T-helper 9 cell (primary cell): ENCODE measurements around the gene NPAS4.
"Not testable (repeated sequence)": the region's sequence is repeated elsewhere in the genome, so short reads cannot be mapped to it uniquely, and the experiment has no call there.

Experiments used
- DNase-seq: peaks from one replicate; pipeline ENCODE4 v3.0.0-alpha.2; 2020
- total RNA-seq, 2 donors: gene quantifications; one replicate each; lab custom pipeline; 2026; lab: John Stamatoyannopoulos, UW

The NPAS4 gene
- total RNA-seq: 0 reads per million in 2 donors

DNA sequence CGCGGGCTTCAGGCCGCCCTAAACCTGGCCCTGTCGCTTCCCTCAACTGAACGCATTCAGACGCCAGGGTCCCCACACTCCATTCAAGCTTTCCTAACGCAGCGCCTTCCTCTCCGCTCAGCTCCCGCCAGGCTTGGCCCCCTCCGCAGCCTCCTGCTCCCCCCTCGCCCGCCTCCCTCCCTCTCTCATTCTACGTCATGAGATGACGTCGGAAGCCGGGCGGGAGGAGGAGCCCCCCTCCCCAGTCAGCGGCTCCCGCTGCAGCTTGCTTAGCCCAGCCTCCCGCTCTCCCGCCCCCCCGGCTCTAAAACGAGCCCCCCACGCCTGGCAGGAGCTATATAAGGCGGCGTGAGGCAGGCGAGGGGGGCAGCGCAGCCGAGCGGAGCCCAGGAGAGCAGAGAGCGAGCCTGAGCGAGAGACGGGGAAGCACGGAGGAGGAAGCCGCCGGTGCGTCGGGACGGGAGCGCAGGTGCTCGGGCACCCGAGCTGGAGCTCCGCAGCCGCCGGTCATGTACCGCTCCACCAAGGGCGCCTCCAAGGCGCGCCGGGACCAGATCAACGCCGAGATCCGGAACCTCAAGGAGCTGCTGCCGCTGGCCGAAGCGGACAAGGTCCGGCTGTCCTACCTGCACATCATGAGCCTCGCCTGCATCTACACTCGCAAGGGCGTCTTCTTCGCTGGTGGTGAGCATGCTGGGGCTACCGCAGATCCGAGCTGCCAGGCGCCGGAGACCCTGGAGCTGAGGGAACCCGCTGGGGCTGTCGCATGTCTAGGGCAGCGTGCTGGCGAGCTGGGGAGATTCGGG, at the start of gene NPAS4:
Gene NPAS4 (plus strand): TSS at position 365 of the 806 bp plus-strand sequence. CDS start 145 bp downstream, at position 510.
- no peak for DNase-seq

DNA sequence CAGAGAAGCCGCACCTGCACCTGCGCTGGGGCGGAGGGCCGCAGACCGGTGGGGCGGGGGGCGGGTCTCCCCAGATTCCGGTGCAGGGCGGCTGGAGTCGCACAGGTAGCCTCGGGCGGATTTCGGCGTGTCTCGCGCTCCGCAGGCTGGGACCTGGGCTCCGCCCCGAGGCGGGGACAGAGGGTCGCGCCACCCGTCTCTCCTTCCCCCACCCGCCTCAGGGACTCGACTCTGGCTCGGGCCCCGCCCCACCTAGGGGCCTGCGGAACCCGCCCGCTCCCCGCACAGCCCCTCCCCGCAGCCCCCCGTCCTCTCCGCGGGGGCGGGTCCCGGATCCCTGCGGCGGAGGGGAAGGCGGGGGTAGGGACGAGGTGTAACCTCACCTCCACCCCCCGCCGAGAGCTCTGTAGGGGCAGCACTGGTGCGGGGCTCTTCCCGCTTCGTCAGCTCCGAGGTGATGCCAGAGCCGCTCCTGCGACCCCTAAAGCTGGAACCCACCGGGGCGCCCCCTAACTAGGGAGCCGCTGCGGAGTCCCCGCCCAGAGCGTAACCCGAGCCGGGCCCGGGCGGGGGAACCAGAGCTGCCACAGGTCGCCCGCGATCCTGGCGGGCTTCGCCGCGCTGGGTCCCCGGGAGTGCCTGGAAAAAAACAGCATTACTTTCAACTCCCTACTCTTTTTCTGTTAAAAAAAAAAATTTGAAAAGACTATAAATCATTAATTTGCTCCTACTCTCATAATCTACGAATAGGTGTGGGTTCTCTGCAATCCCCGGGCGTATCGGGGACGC, 49.0 kb upstream of the NPAS4 start, which contains the start of gene SLC29A2:
Gene SLC29A2 (minus strand): TSS at position 134 of the 789 bp plus-strand sequence. CDS start 169 bp downstream, outside the sequence.
- DNase-seq: peak; percentile 63

DNA sequence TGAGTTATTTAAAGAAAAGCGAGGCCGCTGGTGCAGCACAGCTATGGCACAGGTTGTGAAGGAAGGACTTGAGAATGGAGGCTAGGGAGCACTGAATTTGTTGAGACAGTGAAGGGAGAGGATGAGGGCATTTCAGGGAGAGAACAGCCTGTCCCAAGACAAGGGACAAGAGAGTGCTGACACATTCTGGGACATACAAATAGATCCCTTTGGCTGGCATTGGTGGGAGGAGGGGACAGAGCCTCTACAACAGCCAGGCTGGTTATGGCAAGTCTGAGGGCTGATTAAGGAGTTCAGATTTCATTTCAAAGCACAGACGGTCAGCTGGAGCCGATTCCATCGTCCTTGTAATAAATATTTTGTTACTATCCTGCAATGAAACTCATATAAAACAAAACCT, 47.6 kb upstream of the NPAS4 start:
- no peak for DNase-seq

DNA sequence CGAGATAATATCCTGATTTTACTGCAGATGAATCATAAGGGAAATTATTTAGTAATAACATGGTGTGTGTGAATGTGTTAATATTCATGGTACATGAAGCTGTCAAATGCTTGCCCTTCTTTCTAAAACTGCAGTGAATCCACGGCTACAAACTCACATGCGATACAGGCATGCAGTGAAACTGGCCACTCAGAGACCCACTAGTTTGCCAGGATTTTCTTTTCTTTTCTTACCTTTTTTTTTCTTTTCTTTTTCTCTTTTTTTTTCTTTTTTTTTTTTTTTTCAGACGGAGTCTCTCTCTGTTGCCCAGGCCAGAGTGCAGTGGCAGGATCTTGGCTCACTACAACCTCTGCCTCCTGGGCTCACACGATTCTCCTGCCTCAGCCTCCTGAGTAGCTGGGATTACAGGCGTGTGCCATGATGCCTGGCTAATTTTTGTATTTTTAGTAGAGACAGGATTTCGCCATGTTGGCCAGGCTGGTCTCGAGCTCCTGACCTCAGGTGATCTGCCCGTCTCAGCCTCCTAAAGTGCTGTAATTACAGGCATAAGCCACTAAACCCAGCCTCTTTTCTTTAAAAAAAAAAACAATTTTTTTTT, 47.0 kb upstream of the NPAS4 start:
- DNase-seq: not testable (repeated sequence)

DNA sequence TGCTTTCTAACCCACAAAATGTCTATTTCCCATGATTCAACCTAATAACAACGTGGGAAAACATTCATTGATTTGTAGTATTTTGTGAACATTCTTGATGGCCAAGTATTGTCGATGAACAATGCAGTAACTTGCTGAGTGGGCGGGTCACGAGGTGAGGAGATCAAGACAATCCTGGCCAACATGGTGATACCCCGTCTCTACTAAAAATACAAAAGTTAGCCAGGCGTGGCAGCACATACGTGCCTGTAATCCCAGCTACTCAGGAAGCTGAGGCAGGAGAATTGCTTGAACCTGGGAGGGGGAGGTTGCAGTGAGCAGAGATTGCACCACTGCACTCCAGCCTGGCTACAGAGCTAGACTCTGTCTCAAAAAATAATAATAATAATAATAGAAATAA, 40.6 kb upstream of the NPAS4 start:
- not testable (repeated sequence) for DNase-seq

DNA sequence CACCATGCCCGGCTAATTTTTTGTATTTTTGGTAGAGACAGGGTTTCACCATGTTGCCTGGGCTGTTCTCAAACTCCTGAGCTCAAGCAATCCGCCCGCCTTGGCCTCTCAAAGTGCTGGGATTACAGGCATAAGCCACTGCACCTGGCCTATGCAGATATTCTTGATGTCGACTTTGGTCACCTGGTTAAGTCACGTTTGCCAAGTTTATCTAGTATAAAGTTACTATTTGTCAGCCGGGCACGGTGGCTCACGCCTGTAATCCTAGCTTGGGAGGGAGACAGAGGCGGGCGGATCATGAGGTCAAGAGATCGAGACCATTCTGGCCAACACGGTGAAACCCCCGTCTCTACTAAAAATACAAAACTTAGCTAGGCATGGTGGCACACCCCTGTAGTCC, 36.5 kb upstream of the NPAS4 start:
- not testable (repeated sequence) for DNase-seq

DNA sequence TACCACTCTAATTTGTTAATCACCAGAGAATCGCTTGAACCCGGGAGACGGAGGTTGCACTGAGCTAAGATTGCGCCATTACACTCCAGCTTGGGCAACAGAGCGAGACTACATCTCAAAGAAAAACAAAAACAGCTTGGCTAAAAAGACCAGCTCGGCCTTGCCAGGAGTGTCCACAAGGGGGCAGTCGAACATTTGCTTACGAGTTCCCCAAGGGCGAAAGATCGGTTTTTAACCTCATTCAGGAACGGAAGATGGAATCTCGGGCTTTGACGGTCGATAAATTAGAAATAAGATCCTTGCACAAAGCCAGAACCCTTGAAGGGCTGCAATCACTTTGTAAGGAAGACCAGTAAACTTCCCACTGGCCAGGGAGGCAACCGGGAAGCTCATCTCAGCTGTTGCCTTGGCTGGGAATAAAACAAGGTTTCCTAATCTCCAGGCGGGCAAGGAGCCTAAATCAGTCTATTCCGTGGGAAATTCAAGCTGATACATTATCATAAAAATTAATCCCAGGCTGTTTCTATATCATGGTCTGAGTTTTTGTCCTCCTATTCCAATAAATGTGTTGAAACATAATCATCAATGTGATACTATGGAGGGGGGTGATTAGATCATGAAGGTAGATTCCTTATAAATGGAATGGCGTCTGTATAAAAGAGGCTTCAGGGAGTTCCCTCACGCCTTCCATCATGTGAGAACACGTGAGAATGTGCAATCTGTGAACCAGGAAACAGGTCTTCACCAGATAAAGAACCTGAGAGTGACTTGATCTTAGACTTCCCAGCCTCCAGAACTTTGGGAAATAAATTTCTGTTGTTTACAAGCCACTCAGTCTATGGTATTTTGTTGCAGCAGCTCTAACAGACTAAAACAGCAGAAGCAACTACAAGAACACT, 34.4 kb upstream of the NPAS4 start:
- DNase-seq: peak; percentile 81

DNA sequence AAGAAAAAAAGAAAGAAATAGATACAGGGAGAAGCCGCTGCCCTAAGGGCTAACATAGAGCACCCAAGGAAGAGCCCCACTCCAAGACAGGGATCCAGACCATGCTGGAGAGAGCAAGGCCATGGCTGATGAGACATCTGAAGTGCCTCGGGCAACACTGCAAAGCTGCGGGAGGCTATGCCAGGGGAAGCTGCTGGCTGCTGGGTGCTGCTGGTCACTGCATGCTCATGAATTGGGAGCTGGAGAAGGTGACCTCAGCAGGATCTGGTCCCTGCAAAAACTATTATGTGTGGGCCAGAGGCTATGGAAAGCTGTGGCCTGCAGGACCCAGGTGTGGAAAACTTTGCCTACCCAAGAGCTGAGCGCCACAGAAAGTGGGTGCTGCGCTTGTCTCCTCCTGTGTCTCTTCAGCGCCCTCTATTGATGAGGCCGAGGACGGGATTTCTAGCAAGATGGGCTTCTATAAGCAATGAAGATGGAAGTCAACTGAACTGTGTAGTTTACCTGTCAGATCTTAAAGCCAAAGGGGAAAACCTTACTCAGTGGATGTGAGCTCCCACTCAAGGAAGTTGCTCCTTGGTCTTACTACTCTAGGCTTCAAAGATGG, 32.0 kb upstream of the NPAS4 start:
- peak; percentile 50 for DNase-seq

DNA sequence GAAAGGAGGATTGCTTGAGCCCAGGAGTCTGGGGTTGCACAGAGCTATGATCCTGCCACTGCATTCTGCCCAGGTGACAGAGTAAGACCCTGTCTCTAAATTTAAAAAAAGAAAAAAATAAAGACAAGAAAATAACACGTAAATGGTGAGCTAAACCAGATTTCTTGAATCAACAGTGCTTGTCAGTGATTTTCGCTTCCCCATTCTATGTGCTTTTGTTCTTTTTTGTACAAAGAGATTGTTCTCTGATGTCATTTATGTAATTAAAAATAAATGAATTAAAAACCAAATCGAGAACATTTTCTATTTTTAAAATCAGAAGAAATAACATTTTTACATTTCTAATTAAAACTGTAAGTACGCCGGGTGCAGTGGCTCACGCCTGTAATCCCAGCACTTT, 29.5 kb upstream of the NPAS4 start:
- DNase-seq: no peak

DNA sequence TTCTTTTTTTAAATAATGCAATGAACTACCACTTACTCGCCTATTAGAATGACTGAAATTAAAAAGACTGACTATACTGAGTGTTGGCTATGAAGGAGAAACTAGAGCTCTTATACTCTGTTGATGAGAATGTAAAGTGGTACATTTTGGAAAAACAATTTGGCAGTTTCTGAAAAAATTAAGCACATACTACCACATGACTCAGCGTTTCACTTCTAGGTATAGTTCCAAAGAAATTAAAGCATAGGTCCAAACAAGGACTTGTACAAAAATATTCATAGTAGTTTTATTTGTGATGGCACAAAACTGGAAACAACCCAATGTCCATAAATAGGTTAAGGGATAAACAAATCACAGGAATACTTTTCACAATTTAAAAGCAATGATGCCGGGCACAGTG, 26.9 kb upstream of the NPAS4 start:
- no peak for DNase-seq

DNA sequence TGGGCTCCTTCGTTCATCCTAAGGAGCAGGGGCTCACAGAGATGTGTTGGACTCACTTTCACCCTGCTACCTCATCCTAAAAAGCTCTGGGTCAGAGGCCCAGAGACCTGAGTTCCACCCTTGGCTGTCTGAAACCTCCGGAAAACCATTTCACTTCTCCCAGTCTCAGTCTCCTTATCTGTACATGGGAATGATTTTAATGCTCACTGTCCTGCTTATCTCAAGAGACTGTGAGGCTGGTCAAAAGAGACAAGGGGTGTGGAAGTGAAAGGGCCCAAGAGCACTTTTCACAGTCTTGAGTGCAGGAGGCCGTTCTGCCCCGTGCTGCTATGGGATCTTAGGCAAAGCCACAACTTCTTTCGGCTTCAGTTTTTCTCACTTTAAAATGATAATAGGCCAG, 13.2 kb upstream of the NPAS4 start:
- DNase-seq: no peak

DNA sequence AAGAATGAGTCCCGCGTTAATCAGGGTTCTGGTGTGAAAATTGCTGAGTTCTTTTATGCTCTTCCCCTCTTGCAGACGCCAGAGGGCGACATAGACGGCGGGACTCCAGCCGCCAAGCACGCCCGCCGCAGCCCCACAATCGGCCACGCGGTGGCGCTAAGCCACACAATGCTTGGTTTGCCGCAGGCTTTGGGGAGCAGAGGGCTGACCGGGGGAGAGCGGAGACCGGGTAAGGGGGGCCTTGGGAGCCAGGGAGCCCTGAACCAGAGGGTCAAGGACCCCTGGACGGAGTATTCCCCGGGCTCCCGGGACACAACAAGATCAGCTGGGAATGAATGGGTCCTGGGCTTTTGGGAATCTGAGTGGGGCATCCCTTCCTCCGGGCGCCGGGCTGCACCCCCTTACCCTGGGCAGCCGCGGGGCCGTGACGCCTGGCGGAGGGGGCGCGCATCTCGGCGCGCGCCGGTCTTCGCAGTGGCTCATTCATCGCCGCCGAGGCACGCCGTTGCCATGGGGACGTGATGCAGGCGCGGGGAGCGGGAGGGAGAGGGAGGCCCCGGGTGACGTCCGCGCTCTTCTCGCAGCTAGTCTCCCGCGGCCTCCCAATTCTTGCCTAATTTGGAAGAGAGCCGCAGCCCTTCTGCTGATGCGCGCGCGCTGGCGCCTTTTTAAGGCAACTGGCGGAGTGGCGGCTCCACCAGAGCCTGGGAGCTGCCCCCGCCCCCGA, 12.2 kb upstream of the NPAS4 start:
- DNase-seq: peak; percentile 97

DNA sequence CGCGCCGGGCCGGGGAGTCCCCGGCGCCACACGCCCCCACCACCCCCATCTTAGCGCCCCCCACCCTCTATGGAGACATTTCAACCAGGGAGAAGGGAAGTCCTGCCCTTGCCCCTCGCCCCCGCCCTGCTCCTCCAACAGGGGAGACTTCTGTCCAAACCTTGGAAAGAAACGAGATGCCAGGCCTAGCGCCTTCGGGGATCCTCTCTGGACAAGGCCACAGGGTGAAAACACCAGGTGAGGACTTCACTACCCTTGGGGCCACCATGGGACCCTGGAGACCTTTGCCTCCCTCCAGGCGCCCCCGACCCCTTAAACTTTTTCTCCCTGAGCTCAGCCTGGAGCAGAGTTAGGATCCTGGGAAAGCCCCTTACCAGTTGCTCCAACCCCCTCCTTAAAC, 11.6 kb upstream of the NPAS4 start:
- no peak for DNase-seq

DNA sequence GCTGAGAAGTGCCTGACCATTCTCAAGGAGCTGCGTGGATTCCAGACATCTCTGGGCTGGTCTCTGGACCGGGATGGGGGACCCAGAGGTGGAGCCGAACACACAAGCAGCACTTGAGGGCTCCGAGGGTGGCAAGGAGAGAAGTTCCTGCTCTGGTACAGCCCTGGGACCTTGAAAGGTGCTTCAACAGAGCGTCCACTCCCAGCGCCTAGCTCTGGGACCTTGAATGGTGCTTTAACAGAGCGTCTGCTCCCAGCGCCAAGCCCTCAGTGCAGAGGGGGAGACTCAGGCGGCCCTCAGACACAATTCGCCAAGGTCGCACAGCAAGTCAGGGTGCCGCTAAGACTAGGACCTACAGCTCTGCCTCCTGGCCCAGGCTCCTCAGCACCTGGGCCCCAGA, 10.6 kb upstream of the NPAS4 start:
- DNase-seq: no peak

DNA sequence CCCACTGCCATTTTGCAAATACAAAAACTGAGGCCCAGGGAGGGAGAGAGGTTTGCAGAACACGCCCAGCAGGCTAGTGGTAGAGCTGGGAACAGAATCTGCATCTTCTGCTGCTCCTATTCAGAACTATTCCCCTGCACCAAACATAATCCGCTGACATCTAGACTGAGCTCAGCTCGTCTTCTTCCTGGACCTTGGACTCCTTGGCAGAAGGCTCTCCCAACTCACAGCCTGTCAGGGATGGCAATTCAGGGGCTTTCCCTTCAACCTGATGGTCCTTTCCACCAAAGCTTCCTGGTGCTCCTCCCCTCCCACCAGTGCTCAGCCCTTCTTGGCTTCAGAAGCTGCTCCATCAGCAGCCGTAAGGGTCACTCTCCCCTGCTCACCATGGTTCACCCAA, 9.5 kb upstream of the NPAS4 start:
- DNase-seq: no peak

DNA sequence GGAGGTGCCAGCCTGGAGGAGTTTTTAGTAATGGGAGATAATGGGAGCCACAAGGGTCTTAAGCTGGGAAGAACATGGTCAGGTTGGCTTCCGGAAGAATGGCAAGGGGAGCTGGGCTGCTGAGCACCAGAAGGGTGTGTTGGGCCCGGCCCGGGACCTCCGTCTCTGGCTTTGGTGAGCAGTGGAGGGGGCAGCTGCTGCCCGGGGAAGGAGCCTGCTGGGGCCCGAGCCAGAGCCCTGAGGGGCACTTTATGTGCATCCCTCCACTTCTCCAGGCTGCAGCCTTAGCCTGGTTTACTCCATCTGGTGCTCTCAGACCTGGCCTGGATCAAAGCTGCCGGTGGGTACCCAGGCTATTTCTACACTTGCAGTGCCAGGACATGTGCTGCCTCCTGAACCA, 8.7 kb upstream of the NPAS4 start:
- DNase-seq: no peak

DNA sequence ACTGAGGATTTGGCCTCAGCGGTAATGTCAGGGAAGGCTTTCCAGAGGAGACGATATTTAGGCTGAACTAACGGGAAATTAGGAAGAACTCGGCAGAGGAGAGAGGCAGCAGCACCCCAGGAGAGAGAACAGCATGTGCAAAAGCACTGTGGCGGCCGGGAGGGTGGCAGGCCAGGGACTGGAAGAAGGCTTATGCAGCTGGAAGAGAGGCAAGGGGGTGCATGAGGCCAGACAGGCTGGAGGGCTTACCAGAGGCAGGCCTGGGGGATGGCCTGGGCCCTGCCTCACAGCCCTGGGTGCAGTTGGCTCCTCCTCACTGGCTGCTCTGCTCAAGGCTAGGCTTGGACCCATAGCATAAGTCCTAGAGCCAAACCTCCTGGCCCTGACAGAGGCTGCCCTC, 7.7 kb upstream of the NPAS4 start:
- no peak for DNase-seq

DNA sequence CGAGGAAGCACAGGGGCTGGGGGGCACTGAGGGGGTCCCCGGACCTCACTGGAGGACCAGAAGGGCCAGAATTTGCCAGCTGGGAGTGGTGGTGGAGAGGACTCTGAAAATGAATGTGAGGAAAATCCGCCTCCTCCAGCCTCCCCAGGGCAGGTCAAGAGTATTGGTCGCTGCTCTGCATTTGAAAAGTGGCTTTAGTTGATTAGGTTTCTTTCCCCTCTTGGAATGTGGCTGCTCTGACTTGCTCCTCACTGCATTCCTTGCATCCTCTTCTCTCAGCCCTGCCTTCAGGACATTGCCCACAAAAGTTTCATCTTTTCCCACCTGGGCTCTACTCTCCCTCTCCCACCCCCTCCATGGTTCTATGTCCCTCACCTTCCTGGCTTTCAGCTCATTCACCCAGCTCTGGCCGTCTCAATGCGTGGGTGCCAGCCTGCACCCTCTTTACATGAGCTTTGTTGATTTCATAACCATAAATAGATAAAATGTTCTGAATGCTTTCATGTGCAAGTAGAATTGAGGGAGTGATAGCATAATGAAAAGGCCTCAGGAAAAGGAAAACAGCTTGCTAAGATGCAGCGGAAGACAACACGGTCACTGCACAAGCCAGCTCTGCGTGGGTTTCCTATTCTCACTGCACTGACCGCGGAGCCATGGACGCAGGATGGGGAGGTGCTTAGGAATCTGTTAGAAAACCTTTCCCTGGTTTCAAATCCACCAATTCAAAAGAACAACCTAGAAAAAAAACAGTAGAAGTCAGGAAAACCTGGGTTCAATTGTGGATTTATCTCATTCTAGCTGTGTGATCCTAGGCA, 6.5 kb upstream of the NPAS4 start:
- no peak for DNase-seq

DNA sequence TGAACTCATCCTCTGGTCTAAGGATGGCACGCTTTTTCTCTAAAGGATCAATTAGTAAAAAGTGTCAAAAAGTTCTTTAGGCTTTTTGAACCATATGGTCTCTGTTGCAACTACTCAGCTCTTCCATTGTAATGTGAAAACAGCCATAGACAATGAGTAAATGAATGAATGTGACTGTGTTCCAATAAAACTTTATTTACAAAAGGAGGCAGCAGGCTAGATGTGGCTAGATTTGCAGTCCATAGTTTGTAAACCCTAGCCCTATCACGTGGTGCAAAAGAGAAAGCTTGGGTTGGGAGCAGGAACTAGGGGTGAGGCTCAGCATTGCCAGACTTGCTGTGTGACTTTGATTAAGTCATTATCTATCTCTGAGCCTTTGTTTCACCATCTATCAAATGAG, 5.4 kb upstream of the NPAS4 start:
- DNase-seq: no peak

DNA sequence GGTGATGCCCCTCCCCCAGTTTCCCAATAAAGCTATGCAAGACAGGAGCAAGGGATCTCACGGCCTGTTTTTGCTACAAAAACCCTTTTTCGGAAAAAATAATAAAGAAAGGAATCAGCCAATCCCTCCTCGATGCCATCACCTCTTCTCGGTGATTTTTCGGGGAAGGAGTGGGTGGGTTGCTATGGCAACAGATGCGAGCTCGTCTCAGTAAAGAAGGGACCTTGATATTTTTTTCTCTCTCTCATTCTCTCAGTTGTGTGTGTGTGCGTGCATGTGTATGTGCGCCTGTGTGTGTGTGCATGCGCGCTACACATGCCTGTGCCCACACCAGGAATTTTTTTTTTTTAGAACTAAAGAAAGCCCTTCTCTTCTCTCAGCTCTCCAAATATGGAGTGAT, 3.8 kb upstream of the NPAS4 start:
- DNase-seq: no peak
